CD4-positive, alpha-beta T cell (primary cell): ENCODE measurements around the gene SMCR8. TPM values are rescaled to one million over a fixed set of nuclear protein-coding genes. Genes with fewer than 3 reads are reported as not detected.

Source experiments
- ATAC-seq: fragments of 200-7000 bp; cut with Tn5 transposase; one replicate; pipeline ENCODE4 v1.10.0; 2022; ENCODE audit warnings: mild to moderate bottlenecking; ENCODE audit not compliant: poor library complexity
- CTCF ChIA-PET: fragments of 350-600 bp; sonication (Branson Sonifier 250); formaldehyde crosslinking; loops from one replicate; lab custom pipeline; 2021; ENCODE audit warnings: antibody characterized with exemption, inconsistent platforms; lab: Charles Lee
- POLR2A ChIA-PET: fragments of 350-600 bp; sonication (Branson Sonifier 250); formaldehyde crosslinking; loops from one replicate; lab custom pipeline; 2021; ENCODE audit warnings: antibody characterized with exemption, inconsistent platforms; lab: Charles Lee
- DNase-seq, 14 experiments: peaks; one replicate each; pipeline ENCODE4 v3.0.0-alpha.2; 2013 to 2020; ENCODE audit warnings: mixed read lengths in 2 of 14
- H3K27ac ChIP-seq, 2 donors: one replicate each; pipeline versions ENCODE4 v1.5.1 to v1.7.0; 2013; ENCODE audit warnings: low read length in 2 of 2, low read depth in 1 of 2, mild to moderate bottlenecking in 1 of 2
- H3K27me3 ChIP-seq, 2 experiments: 1 replicate in 1 of 2; 2 replicates in 1 of 2; pipeline versions ENCODE4 v1.6.1 to v1.7.0; 2013; ENCODE audit warnings: low read length in 2 of 2, control low read depth in 1 of 2, mild to moderate bottlenecking in 1 of 2, moderate library complexity in 1 of 2; ENCODE audit not compliant: insufficient read depth in 2 of 2, control insufficient read depth in 1 of 2
- H3K36me3 ChIP-seq: one replicate; pipeline ENCODE4 v1.6.1; 2013; ENCODE audit warnings: low read length, control low read depth; ENCODE audit not compliant: insufficient read depth
- H3K4me1 ChIP-seq: one replicate; pipeline ENCODE4 v1.6.1; 2013; ENCODE audit warnings: low read length, control low read depth; ENCODE audit not compliant: insufficient read depth
- H3K4me3 ChIP-seq: one replicate; pipeline ENCODE4 v1.5.1; 2013; ENCODE audit warnings: mild to moderate bottlenecking, low read length, moderate library complexity
- H3K9me3 ChIP-seq, 2 experiments: 1 replicate in 1 of 2; 2 replicates in 1 of 2; pipeline versions ENCODE4 v1.6.1 to v1.7.0; 2013; ENCODE audit warnings: low read length in 2 of 2, mild to moderate bottlenecking in 2 of 2, control low read depth in 1 of 2, moderate library complexity in 1 of 2; ENCODE audit not compliant: control insufficient read depth in 1 of 2, insufficient read depth in 1 of 2
- H3K27ac Mint-ChIP-seq: one replicate; pipeline ENCODE4 v1.8.0; 2020; ENCODE audit warnings: mixed read lengths
- H3K27me3 Mint-ChIP-seq: one replicate; pipeline ENCODE4 v1.8.0; 2021; ENCODE audit warnings: mixed read lengths
- H3K36me3 Mint-ChIP-seq: one replicate; pipeline ENCODE4 v1.8.0; 2021; ENCODE audit warnings: low read depth, mixed read lengths
- H3K4me1 Mint-ChIP-seq: one replicate; pipeline ENCODE4 v1.8.0; 2021; ENCODE audit warnings: low read depth, mixed read lengths
- H3K4me3 Mint-ChIP-seq: one replicate; pipeline ENCODE4 v1.8.0; 2020; ENCODE audit warnings: mild to moderate bottlenecking, mixed read lengths
- H3K9me3 Mint-ChIP-seq: one replicate; pipeline ENCODE4 v1.8.0; 2020; ENCODE audit warnings: mixed read lengths
- intact Hi-C, 2 experiments: fragments of 100-400 bp; cut with DNase I in 1 of 2; cut with micrococcal nuclease in 1 of 2; formaldehyde crosslinking; loops; one replicate each; pipeline versions ENCODE4 v1.15.1 to v1.9.0; 2023 to 2025; cut with DNase I, micrococcal nuclease
- total RNA-seq, 174 experiments: library from RNA in 2 of 174; stranded (reverse) in 2 of 174; gene quantifications; one replicate each; pipeline ENCODE4 v1.2.3 and lab custom pipeline; 2021 to 2026
- TF ChIP-seq, protein P1 (sequence below): fragments of 200-600 bp; IDR thresholded peaks from one replicate; pipeline ENCODE4 v1.8.0; 2022; ENCODE audit warnings: antibody characterized with exemption, mild to moderate bottlenecking

Gene SMCR8
- total RNA-seq, 2 experiments from 2014 or later = 52.2 to 54.5 TPM

GRCh38 chr17:18278867-18279266 is 36.2 kb upstream of the SMCR8 start:
- intact Hi-C loops = no loop called here
- Histone ChIP-seq H3K27me3 (no peaks in the 10 kb centered on the region), H3K4me1 (no peaks in the 10 kb centered on the region), H3K36me3 (peaks cover 77% of the 10 kb centered on the region), H3K27ac (no peak overlapping the region), H3K9me3 (no peaks in the 10 kb centered on the region), H3K4me3 (no peak overlapping the region)
- TF ChIP-seq, protein P1, sequence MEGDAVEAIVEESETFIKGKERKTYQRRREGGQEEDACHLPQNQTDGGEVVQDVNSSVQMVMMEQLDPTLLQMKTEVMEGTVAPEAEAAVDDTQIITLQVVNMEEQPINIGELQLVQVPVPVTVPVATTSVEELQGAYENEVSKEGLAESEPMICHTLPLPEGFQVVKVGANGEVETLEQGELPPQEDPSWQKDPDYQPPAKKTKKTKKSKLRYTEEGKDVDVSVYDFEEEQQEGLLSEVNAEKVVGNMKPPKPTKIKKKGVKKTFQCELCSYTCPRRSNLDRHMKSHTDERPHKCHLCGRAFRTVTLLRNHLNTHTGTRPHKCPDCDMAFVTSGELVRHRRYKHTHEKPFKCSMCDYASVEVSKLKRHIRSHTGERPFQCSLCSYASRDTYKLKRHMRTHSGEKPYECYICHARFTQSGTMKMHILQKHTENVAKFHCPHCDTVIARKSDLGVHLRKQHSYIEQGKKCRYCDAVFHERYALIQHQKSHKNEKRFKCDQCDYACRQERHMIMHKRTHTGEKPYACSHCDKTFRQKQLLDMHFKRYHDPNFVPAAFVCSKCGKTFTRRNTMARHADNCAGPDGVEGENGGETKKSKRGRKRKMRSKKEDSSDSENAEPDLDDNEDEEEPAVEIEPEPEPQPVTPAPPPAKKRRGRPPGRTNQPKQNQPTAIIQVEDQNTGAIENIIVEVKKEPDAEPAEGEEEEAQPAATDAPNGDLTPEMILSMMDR = no peak
- Mint-ChIP-seq H3K9me3 (no peaks in the 10 kb centered on the region), H3K4me1 (no peaks in the 10 kb centered on the region), H3K4me3 (no peak overlapping the region), H3K27me3 (no peaks in the 10 kb centered on the region), H3K27ac (no peak overlapping the region), H3K36me3 (peaks cover 65% of the 10 kb centered on the region)
- no peak for ATAC-seq
- ChIA-PET CTCF (no interaction called here), POLR2A (no interaction called here)
- no peak for DNase-seq

- H3K4me1 ChIP-seq = no peaks in the 10 kb centered on the region
- peaks cover 78% of the 10 kb centered on the region for H3K36me3 ChIP-seq
- H3K27ac Mint-ChIP-seq = no peak overlapping the region
- DNase-seq = no peak
- H3K9me3 ChIP-seq = no peaks in the 10 kb centered on the region
- no peaks in the 10 kb centered on the region for H3K27me3 ChIP-seq
- H3K27ac ChIP-seq = no peak overlapping the region
- POLR2A ChIA-PET = no interaction called here
- no peaks in the 10 kb centered on the region for H3K9me3 Mint-ChIP-seq
- H3K4me1 Mint-ChIP-seq = no peaks in the 10 kb centered on the region
- no peak overlapping the region for H3K4me3 Mint-ChIP-seq
- H3K27me3 Mint-ChIP-seq = no peaks in the 10 kb centered on the region
- H3K36me3 Mint-ChIP-seq = peaks cover 77% of the 10 kb centered on the region
- CTCF ChIA-PET = no interaction called here
- intact Hi-C loops = no loop called here
- TF ChIP-seq, protein P1 = no peak
- ATAC-seq = no peak
- no peak overlapping the region for H3K4me3 ChIP-seq
Measured at GRCh38 chr17:18280249-18280648, 34.8 kb upstream of the SMCR8 start.

DNA sequence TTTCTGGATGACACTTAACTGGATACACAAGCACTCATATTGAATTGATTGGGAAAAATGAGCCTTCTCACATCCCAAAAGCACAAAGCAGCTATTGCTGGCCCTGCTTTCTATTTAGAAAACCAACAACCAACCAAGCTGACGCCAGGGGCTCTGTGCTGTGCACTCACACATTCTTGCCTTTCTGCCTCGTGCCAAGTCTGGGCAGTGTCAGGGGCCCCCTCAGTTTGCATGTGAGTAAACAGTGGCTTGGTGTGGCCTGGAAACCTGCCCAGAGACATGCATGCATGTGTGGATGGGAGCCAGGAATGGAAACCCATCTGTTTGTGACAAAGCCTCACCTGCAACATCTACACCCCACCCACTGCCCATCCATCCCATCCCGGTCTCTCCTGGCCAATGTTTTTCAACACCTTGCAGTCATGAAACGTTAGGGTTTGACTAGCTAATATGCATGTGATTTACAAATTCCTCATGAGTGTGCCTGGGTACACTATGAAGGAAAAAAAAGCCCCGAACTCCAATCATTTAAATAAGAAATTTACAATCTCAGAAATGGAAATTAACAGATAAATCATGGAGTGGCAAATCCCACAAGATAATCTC is 34.2 kb upstream of the SMCR8 start:
- peaks cover 83% of the 10 kb centered on the region for H3K36me3 Mint-ChIP-seq
- DNase-seq = no peak
- no peak overlapping the region for H3K4me3 ChIP-seq
- ATAC-seq = no peak
- H3K4me1 Mint-ChIP-seq = no peaks in the 10 kb centered on the region
- H3K4me1 ChIP-seq = no peaks in the 10 kb centered on the region
- H3K9me3 Mint-ChIP-seq = no peaks in the 10 kb centered on the region
- ChIA-PET CTCF (no interaction called here), POLR2A (no interaction called here)
- H3K36me3 ChIP-seq = peaks cover 81% of the 10 kb centered on the region
- no peaks in the 10 kb centered on the region for H3K27me3 ChIP-seq
- no peaks in the 10 kb centered on the region for H3K9me3 ChIP-seq
- H3K27ac Mint-ChIP-seq = no peak overlapping the region
- intact Hi-C loops = no loop called here
- no peak overlapping the region for H3K4me3 Mint-ChIP-seq
- H3K27ac ChIP-seq = no peak overlapping the region
- no peaks in the 10 kb centered on the region for H3K27me3 Mint-ChIP-seq
- TF ChIP-seq, protein P1 = no peak
